Measurements from ENCODE around the gene PTCD2.
"Not testable (repeated sequence)": the region's sequence is repeated elsewhere in the genome, so short reads cannot be mapped to it uniquely, and the experiment has no call there.

The PTCD2 gene

GRCh38 chr5:72314571-72315172, 5.5 kb upstream of the PTCD2 start:
- Histone ChIP-seq H3K27me3 (replicated peaks in 2 of 5; ENCODE audit: control insufficient read depth in 4 of 5, insufficient read depth in 5 of 5, low read length in 4 of 5) (no peaks in the 10 kb centered on the region), H3K9me3 (ENCODE audit: control extremely low read depth in 1 of 5, control insufficient read depth in 4 of 5, insufficient read depth in 2 of 5, low read depth in 1 of 5, low read length in 4 of 5) (no peaks in the 10 kb centered on the region), H3K4me3 (ENCODE audit: control insufficient read depth in 1 of 7, extremely low read depth in 1 of 7, insufficient read depth in 4 of 7, low read depth in 2 of 7, low read length in 6 of 7) (no peak overlapping the region), H3K4me1 (ENCODE audit: control extremely low read depth in 1 of 4, control insufficient read depth in 4 of 4, insufficient read depth in 4 of 4, low read length in 3 of 4) (peaks cover 2 to 13% (median 7%) of the 10 kb centered on the region in 4 experiments), H3K36me3 (ENCODE audit: control insufficient read depth in 4 of 4, insufficient read depth in 4 of 4, low read length in 3 of 4) (peaks cover 2 to 31% (median 24%) of the 10 kb centered on the region in 4 experiments), H3K27ac (ENCODE audit: insufficient read depth in 1 of 2, low read depth in 1 of 2, low read length in 2 of 2, poor library complexity in 1 of 2, severe bottlenecking in 2 of 2) (no peak overlapping the region)
- POLR2A ChIA-PET, result no interaction called here
- peak; percentile 49 to 65 (median 54) for DNase-seq
- CTCF ChIA-PET, result interaction anchor here (0.6 to 1.5 kb wide), 3 partner anchors 9 to 30 kb away, joined by 3 to 6 read pairs (median 3); no protein-coding TSS in a partner anchor
- WGBS (ENCODE audit: insufficient coverage), result no CpG with 5 or more reads among the region's 3 CpGs

- Histone ChIP-seq H3K4me3 (ENCODE audit: control insufficient read depth in 1 of 7, extremely low read depth in 1 of 7, insufficient read depth in 4 of 7, low read depth in 2 of 7, low read length in 6 of 7) (peak overlapping the region; percentile 56 to 97 (median 92)), H3K4me1 (ENCODE audit: control extremely low read depth in 1 of 4, control insufficient read depth in 4 of 4, insufficient read depth in 4 of 4, low read length in 3 of 4) (peaks cover 7 to 26% (median 13%) of the 10 kb centered on the region in 4 experiments), H3K27ac (ENCODE audit: insufficient read depth in 1 of 2, low read depth in 1 of 2, low read length in 2 of 2, poor library complexity in 1 of 2, severe bottlenecking in 2 of 2) (peak overlapping the region; percentile 44 to 67), H3K36me3 (ENCODE audit: control insufficient read depth in 4 of 4, insufficient read depth in 4 of 4, low read length in 3 of 4) (peaks cover 0 to 17% (median 9%) of the 10 kb centered on the region in 4 experiments)
- not testable (repeated sequence) for H3K27me3 ChIP-seq (replicated peaks in 2 of 5; ENCODE audit: control insufficient read depth in 4 of 5, insufficient read depth in 5 of 5, low read length in 4 of 5); H3K9me3 ChIP-seq (ENCODE audit: control extremely low read depth in 1 of 5, control insufficient read depth in 4 of 5, insufficient read depth in 2 of 5, low read depth in 1 of 5, low read length in 4 of 5); DNase-seq
- ChIA-PET POLR2A (interaction anchor here (0.6 to 1.8 kb wide), 5 partner anchors 11 to 188 kb away, joined by 3 to 10 read pairs (median 4); no protein-coding TSS in a partner anchor), CTCF (interaction anchor here (0.9 to 3.0 kb wide), 5 partner anchors 10 to 85 kb away, joined by 3 to 15 read pairs (median 5); no protein-coding TSS in a partner anchor)
- 11% methylated on average over 23 of the region's 28 CpGs for WGBS (ENCODE audit: insufficient coverage)
These were observed 668 bp upstream of the PTCD2 start for GRCh38 chr5:72319435-72319975.

GRCh38 chr5:72324189-72324825, 4.1 kb downstream of the PTCD2 start:
- CTCF ChIA-PET, result no interaction called here
- H3K4me3 ChIP-seq (ENCODE audit: control insufficient read depth in 1 of 7, extremely low read depth in 1 of 7, insufficient read depth in 4 of 7, low read depth in 2 of 7, low read length in 6 of 7), result no peak overlapping the region

GRCh38 chr5:72325566-72326305, 5.6 kb downstream of the PTCD2 start:
- CTCF ChIA-PET, result interaction anchor here (1.7 kb wide), 1 partner anchor 44 kb away, joined by 5 read pairs; no protein-coding TSS in a partner anchor
- H3K27ac ChIP-seq (ENCODE audit: insufficient read depth in 1 of 2, low read depth in 1 of 2, low read length in 2 of 2, poor library complexity in 1 of 2, severe bottlenecking in 2 of 2), result no peak overlapping the region
- peaks cover 3 to 52% (median 35%) of the 10 kb centered on the region in 4 experiments for H3K36me3 ChIP-seq (ENCODE audit: control insufficient read depth in 4 of 4, insufficient read depth in 4 of 4, low read length in 3 of 4)
- DNase-seq, result no peak
- no peaks in the 10 kb centered on the region for H3K9me3 ChIP-seq (ENCODE audit: control extremely low read depth in 1 of 5, control insufficient read depth in 4 of 5, insufficient read depth in 2 of 5, low read depth in 1 of 5, low read length in 4 of 5)
- H3K4me1 ChIP-seq (ENCODE audit: control extremely low read depth in 1 of 4, control insufficient read depth in 4 of 4, insufficient read depth in 4 of 4, low read length in 3 of 4), result peaks cover 2 to 9% (median 4%) of the 10 kb centered on the region in 4 experiments
- H3K4me3 ChIP-seq (ENCODE audit: control insufficient read depth in 1 of 7, extremely low read depth in 1 of 7, insufficient read depth in 4 of 7, low read depth in 2 of 7, low read length in 6 of 7), result no peak overlapping the region
- POLR2A ChIA-PET, result no interaction called here
- H3K27me3 ChIP-seq (replicated peaks in 2 of 5; ENCODE audit: control insufficient read depth in 4 of 5, insufficient read depth in 5 of 5, low read length in 4 of 5), result no peaks in the 10 kb centered on the region
- WGBS (ENCODE audit: insufficient coverage), result 95% methylated on average over 3 of the region's 4 CpGs

More at GRCh38 chr5:72324189-72324825, 4.1 kb downstream of the PTCD2 start:
- Histone ChIP-seq H3K27ac (ENCODE audit: insufficient read depth in 1 of 2, low read depth in 1 of 2, low read length in 2 of 2, poor library complexity in 1 of 2, severe bottlenecking in 2 of 2) (no peak overlapping the region), H3K9me3 (ENCODE audit: control extremely low read depth in 1 of 5, control insufficient read depth in 4 of 5, insufficient read depth in 2 of 5, low read depth in 1 of 5, low read length in 4 of 5) (no peaks in the 10 kb centered on the region), H3K4me1 (ENCODE audit: control extremely low read depth in 1 of 4, control insufficient read depth in 4 of 4, insufficient read depth in 4 of 4, low read length in 3 of 4) (peaks cover 2 to 13% (median 9%) of the 10 kb centered on the region in 4 experiments), H3K36me3 (ENCODE audit: control insufficient read depth in 4 of 4, insufficient read depth in 4 of 4, low read length in 3 of 4) (peaks cover 3 to 48% (median 31%) of the 10 kb centered on the region in 4 experiments), H3K27me3 (replicated peaks in 2 of 5; ENCODE audit: control insufficient read depth in 4 of 5, insufficient read depth in 5 of 5, low read length in 4 of 5) (no peaks in the 10 kb centered on the region)
- no peak for DNase-seq
- WGBS (ENCODE audit: insufficient coverage), result 98% methylated on average over 4 of the region's 5 CpGs
- POLR2A ChIA-PET, result no interaction called here

GRCh38 chr5:72326306-72326649, 6.1 kb downstream of the PTCD2 start:
- ChIA-PET CTCF (interaction anchor here (1.7 kb wide), 1 partner anchor 45 kb away, joined by 5 read pairs; no protein-coding TSS in a partner anchor), POLR2A (no interaction called here)
- no peak overlapping the region for H3K27ac ChIP-seq (ENCODE audit: insufficient read depth in 1 of 2, low read depth in 1 of 2, low read length in 2 of 2, poor library complexity in 1 of 2, severe bottlenecking in 2 of 2)
- H3K4me1 ChIP-seq (ENCODE audit: control extremely low read depth in 1 of 4, control insufficient read depth in 4 of 4, insufficient read depth in 4 of 4, low read length in 3 of 4), result peaks cover 0 to 3% (median under 1%) of the 10 kb centered on the region in 4 experiments
- H3K9me3 ChIP-seq (ENCODE audit: control extremely low read depth in 1 of 5, control insufficient read depth in 4 of 5, insufficient read depth in 2 of 5, low read depth in 1 of 5, low read length in 4 of 5), result no peaks in the 10 kb centered on the region
- H3K27me3 ChIP-seq (replicated peaks in 2 of 5; ENCODE audit: control insufficient read depth in 4 of 5, insufficient read depth in 5 of 5, low read length in 4 of 5), result no peaks in the 10 kb centered on the region
- WGBS (ENCODE audit: insufficient coverage), result 87% methylated on average over 2 of the region's 2 CpGs
- peaks cover 3 to 57% (median 37%) of the 10 kb centered on the region in 4 experiments for H3K36me3 ChIP-seq (ENCODE audit: control insufficient read depth in 4 of 4, insufficient read depth in 4 of 4, low read length in 3 of 4)
- no peak overlapping the region for H3K4me3 ChIP-seq (ENCODE audit: control insufficient read depth in 1 of 7, extremely low read depth in 1 of 7, insufficient read depth in 4 of 7, low read depth in 2 of 7, low read length in 6 of 7)
- no peak for DNase-seq

- Histone ChIP-seq H3K4me3 (ENCODE audit: control insufficient read depth in 1 of 7, extremely low read depth in 1 of 7, insufficient read depth in 4 of 7, low read depth in 2 of 7, low read length in 6 of 7) (no peak overlapping the region), H3K36me3 (ENCODE audit: control insufficient read depth in 4 of 4, insufficient read depth in 4 of 4, low read length in 3 of 4) (peaks cover 5 to 67% (median 40%) of the 10 kb centered on the region in 4 experiments), H3K27ac (ENCODE audit: insufficient read depth in 1 of 2, low read depth in 1 of 2, low read length in 2 of 2, poor library complexity in 1 of 2, severe bottlenecking in 2 of 2) (no peak overlapping the region), H3K9me3 (ENCODE audit: control extremely low read depth in 1 of 5, control insufficient read depth in 4 of 5, insufficient read depth in 2 of 5, low read depth in 1 of 5, low read length in 4 of 5) (no peaks in the 10 kb centered on the region), H3K27me3 (replicated peaks in 2 of 5; ENCODE audit: control insufficient read depth in 4 of 5, insufficient read depth in 5 of 5, low read length in 4 of 5) (no peaks in the 10 kb centered on the region), H3K4me1 (ENCODE audit: control extremely low read depth in 1 of 4, control insufficient read depth in 4 of 4, insufficient read depth in 4 of 4, low read length in 3 of 4) (no peaks in the 10 kb centered on the region)
- ChIA-PET POLR2A (no interaction called here), CTCF (no interaction called here)
- no peak for DNase-seq
These were observed 8.0 kb downstream of the PTCD2 start for GRCh38 chr5:72328172-72328571.

All from common myeloid progenitor, CD34-positive (primary cell).